Right lung (tissue), 5 donors: ENCODE results near the gene IGSF22. TPM values are rescaled to one million over a fixed set of nuclear protein-coding genes. Genes with fewer than 3 reads are reported as not detected.
"Not testable (repeated sequence)": the region's sequence is repeated elsewhere in the genome, so short reads cannot be mapped to it uniquely, and the experiment has no call there.

Experiments
- DNase-seq, 2 donors: peaks; one replicate each; pipeline ENCODE4 v3.0.0-alpha.2; 2013
- polyA plus RNA-seq, 5 donors: library from polyadenylated mRNA; unstranded; fragments of 120-200 nt; gene quantifications; one replicate each; pipeline versions ENCODE4 v1.2.1 to v1.2.3, GENCODE V29; 2013; ENCODE audit warnings: inconsistent platforms in 1 of 5, low replicate concordance in 1 of 5; ENCODE audit not compliant: insufficient read length in 5 of 5, insufficient read depth in 1 of 5

IGSF22 gene
- polyA plus RNA-seq, 5 donors = 0.82 to 1.5 (median 1.2) TPM

GRCh38 chr11:18691467-18692140, 34.4 kb downstream of the IGSF22 start:
- DNase-seq = not testable (repeated sequence)

- no peak for DNase-seq
Measured at GRCh38 chr11:18684267-18684666, 41.7 kb downstream of the IGSF22 start.

DNA sequence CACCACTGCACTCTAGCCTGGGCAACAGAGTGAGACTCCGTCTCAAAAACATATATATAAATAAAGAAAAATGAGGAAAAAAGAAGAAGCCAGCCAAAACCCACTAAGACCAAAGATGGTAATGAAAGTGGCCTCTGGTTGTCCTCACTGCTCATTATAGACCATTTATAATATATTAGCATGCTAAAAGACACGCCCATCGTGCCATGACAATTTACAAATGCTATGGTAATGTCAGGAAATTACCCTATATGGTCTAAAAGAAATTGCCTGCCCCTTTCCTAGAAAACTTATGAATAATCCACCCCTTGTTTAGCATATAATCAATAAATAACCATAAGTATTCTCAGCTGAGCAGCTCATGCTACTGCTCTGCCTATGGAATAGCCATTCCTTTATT, 43.5 kb downstream of the IGSF22 start:
- no peak for DNase-seq

- not testable (repeated sequence) for DNase-seq
Measured at GRCh38 chr11:18681949-18682348, 44.0 kb downstream of the IGSF22 start.

DNA sequence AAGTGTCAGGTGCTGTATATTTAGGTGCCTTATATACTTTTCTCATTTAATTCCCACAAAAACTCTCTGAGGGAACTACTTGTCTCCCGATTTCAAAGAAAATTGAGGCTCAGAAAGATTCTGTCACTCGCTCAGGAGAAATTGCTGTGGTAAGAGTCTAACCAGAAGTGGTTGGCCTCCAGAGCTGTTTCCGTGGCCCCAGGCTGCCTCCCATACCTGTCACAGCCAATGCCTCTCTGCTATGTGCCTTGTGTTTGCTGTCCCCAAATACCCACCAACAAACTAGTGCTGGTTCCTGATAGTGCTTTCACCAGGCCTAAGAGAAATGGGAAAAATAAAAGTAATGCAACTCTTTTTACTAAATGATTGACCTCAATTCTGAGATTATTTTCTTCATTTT, 48.4 kb downstream of the IGSF22 start:
- no peak for DNase-seq

- no peak for DNase-seq
Measured at GRCh38 chr11:18676803-18677202, 49.2 kb downstream of the IGSF22 start.

- DNase-seq = not testable (repeated sequence)
Measured at GRCh38 chr11:18672209-18672608, 53.8 kb downstream of the IGSF22 start.

- no peak for DNase-seq
Measured at GRCh38 chr11:18671246-18671645, 54.7 kb downstream of the IGSF22 start.

DNA sequence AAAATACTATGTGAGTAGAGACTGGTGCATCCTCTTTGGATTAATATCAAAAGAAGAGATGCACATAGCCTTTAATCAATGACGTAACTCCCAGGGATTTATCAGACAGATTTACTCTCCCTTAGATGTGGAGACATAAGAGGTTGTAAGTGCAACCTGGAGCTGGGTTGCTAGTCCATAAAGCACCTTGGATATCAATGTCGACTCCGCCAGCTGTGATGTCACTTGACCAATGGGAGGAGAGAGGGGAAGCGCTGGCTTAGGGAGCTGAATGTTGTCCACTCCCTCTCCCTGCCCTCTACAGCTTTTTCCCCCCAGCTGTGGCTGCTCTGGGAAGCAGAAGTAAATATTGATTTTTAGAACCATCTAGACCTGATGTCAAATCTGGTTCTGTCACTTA, 56.3 kb downstream of the IGSF22 start:
- DNase-seq = no peak

GRCh38 chr11:18669219-18669596, 56.8 kb downstream of the IGSF22 start:
- no peak for DNase-seq

DNA sequence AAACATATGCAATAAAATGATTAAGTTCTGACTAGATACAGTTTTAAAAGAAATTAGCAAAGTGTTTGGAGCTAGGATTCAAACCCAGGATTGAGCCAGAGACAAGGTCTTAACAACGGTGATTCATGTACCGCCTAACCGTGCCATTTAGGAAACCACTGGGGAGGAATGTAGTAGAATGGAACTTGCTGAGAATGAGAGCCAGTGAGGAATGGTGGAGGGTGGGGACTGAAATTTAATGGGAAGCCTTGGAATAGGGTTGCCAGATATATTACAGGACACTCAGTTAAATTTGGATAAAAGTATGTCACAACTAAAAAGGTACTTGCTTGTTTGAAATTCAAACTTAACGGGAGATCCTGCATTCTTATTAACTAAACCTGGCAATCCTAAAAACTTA, 57.9 kb downstream of the IGSF22 start:
- no peak for DNase-seq

DNA sequence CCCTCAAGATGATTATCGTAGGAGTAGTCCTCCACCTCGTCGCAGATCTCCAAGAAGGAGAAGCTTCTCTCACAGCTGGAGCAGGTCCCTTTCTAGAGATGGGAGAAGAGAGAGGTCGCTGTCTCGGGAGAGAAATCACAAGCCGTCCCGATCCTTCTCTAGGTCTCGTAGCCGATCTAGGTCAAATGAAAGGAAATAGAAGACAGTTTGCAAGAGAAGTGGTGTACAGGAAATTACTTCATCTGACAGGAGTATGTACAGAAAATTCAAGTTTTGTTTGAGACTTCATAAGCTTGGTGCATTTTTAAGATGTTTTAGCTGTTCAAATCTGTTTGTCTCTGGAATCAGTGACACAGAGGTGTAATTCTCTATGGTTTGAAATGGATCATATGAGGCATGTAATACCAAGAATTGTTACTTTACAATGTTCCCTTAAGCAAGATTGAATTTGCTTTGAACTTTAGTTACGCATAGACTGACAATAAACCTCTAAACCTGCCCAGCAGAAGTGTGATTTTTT, 60.6 kb downstream of the IGSF22 start:
- not testable (repeated sequence) for DNase-seq

DNA sequence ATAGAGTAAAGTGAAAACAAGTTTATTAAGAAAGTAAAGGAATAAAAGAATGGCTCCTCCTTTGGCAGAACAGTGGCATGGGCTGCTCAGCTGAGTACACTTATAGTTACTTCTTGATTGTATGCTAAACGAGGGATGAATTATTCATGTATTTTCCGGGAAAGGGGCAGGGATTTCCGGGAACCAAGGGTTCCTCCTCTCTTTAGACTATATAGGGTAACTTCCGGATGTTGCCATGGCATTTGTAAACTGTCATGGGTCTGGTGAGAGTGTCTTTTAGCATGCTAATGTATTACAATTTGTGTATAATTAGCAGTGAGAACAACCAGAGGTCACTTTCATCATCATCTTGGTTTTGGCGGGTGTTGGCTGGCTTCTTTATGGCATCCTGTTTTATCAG, 68.3 kb downstream of the IGSF22 start:
- no peak for DNase-seq

Other genes starting within 250 kb of the IGSF22 start
- 100 to 1,000 TPM in 3 of 5 donors, 10 to 100 TPM in 2; 83.8 to 136 (median 114) TPM for gene TSG101, start 199.2 kb downstream of the IGSF22 start, polyA plus RNA-seq
- gene UEVLD, start 137.5 kb downstream of the IGSF22 start, polyA plus RNA-seq = 10 to 100 TPM; 15.9 to 23.1 (median 21.3) TPM
- 10 to 100 TPM in 3 of 5 donors, 1 to 10 TPM in 2; 9.0 to 16.7 (median 12.1) TPM for gene MISFA, start 126.4 kb downstream of the IGSF22 start, polyA plus RNA-seq
- 10 to 100 TPM; 17.2 to 27.5 (median 23.3) TPM for gene SPTY2D1, start 91.8 kb downstream of the IGSF22 start, polyA plus RNA-seq
- gene TMEM86A, start 27.4 kb downstream of the IGSF22 start, polyA plus RNA-seq = 1 to 10 TPM; 3.0 to 3.6 (median 3.4) TPM
- 1 to 10 TPM in 3 of 5 donors, under 1 TPM in 2; 0.79 to 1.3 (median 1.0) TPM for gene PTPN5, start 65.6 kb upstream of the IGSF22 start, polyA plus RNA-seq
- gene MRGPRX1, start 213.2 kb upstream of the IGSF22 start, polyA plus RNA-seq = not detected